ENCODE data around the gene SPEM2.

Gene SPEM2

GRCh38 chr17:7425316-7425715, at the start of gene SPEM2:
SPEM2 (plus strand) TSS chr17:7425616; CDS start chr17:7425689, 73 bp downstream.
- DNase-seq: no peak

GRCh38 chr17:7379134-7379533, 46.3 kb upstream of the SPEM2 start:
- no peak for DNase-seq

DNA sequence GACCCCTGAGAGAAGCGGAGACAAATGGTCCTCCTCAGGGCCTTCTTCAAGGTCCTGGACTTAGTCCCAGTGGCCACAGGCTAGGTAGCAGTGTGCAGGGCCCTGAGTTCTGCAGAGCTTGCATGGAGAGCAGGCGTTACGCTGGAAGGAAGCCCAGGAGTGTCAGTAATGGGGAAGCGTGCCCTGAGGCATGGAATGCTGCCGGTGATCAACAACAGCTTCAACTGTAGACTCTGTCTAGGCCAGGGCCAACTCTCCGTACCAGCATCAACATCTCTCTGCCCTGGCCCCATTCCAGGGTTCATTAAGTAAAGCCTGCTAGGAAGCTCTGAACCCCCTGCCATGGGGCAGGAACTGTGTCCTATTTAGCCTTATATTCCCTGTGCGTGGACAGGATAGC, 45.1 kb upstream of the SPEM2 start:
- no peak for DNase-seq

DNA sequence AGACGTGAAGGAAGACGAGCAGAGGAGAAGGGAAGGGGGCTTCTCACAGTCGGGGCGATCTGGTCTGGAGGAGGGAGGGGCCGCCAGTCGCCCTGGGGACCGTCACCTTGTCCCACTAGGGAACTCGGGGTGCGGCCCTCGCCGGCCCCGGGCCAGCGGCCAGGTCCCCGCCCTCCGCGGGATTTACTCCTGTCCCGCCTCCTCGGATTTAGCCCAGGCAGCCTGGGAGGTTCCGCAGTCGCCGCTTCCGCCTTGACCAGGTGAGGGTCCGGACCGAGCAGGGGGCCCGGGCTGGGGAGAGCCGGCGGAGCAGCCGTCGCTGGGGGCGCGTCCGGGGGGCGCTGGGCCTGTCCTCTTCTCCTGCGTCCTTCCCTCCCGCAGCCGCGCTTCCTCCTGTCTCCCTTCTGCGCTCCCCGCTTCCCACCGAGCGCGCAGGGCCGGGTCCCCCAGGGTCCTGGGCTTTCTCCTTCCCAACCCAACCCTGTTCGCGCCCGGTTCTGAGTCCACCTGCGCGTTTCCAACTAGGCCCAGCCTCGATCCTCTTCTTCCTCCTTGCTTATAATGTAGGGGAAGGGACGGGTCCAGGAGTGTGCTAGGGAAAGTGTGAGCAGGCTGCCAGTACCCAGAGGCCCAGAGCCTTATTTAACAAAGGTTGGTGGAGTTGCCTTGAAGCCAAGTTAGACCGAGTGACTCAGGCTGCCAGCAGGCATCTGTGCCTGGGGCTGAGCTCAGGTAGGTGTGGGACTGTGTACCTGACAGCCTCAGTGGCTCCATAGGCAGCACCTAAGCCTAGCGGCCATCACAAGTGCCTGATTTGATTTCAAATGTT, 44.3 kb upstream of the SPEM2 start, which contains the start of gene TNK1:
TNK1 (plus strand) TSS at position 235 of the 829 bp plus-strand sequence. CDS start 1,838 bp downstream, outside the sequence.
- no peak for DNase-seq

DNA sequence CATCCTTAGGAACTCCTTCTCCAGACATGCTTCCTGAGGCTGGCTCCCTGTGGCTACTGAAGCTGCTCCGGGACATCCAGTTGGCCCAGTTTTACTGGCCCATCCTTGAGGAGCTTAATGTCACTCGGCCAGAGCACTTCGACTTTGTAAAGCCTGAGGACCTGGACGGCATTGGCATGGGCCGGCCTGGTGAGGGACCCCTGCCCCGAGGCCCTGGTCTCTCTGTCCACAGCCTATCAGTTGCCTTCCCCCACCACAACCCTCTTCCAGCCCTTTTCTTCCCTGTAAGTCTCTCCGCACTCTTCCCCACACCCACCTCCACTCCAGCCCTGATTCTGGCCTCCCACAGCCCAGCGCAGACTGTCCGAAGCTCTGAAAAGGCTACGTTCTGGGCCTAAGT, 42.5 kb upstream of the SPEM2 start:
- no peak for DNase-seq

DNA sequence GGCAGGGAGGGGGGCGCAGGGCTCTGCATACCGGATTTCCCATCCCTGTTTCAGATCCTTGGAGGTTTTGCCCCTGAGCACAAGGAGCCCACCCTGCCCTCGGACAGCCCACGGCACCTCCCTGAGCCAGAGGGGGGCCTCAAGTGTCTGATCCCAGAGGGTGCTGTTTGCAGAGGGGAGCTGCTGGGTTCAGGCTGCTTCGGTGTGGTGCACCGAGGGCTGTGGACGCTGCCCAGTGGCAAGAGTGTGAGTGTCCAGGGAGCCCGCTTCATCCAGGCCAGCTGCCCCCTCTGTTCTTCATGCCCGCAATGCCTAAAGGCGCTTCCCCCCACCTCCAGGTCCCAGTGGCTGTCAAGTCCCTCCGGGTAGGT, 42.1 kb upstream of the SPEM2 start:
- DNase-seq: no peak

GRCh38 chr17:7383742-7384488, 41.5 kb upstream of the SPEM2 start:
- peak; percentile 17 to 21 for DNase-seq

DNA sequence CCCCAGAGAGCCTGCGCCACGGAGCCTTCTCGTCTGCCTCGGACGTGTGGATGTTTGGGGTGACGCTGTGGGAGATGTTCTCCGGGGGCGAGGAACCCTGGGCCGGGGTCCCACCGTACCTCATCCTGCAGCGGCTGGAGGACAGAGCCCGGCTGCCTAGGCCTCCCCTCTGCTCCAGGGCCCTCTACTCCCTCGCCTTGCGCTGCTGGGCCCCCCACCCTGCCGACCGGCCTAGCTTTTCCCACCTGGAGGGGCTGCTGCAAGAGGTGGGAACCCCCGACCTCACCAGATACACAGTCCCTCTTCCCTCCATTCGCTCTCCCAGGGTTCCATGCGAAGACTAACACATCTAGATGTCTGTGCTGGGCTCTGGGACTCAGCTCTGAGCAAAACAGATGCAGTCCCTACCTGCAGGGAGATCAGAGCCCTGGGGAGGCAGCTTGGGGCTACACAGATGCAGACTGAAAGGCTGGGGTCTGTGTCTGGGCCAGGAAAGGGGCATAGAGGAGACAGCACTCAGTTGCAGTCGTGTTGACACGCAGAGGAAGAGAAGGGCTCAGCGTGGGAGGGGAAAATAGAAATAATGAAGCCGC, 40.8 kb upstream of the SPEM2 start:
- no peak for DNase-seq

DNA sequence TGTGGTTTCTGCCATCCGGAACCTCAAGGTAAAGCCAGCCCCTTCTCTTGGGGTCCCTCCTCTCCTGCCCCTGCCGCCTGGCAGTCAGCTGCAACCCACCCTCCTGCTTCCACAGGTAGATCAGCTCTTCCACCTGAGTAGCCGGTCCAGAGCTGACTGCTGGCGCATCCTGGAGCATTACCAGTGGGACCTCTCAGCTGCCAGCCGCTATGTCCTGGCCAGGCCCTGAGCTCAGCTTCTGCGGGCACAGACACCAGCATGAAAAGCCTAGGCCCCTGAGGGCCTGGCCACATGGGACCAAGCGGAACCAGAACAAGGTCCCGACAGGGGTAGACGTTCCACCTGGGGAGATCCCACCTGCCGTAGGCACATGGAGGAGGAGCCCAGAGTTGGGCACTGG, 36.6 kb upstream of the SPEM2 start:
- no peak for DNase-seq

GRCh38 chr17:7389924-7390910, 35.2 kb upstream of the SPEM2 start:
- DNase-seq: no peak

DNA sequence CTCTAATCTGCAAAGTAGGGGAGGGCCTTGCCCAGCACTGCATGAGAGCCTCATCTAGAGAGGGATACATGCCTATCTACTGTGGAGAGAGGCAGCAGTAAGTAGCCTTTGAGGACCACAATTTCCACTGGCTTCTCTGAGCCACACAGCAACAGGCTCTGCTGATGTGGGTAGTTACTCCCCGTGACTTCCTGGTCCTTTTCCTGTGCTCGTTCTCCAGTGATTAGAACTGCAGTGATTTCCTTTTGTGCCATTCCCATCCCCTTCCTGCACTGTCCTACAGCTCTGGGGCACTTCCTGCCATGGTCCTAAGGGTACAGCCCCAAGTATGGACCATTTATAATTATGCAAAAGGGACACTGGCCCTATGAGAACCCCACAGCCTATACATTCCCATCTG, 34.1 kb upstream of the SPEM2 start:
- DNase-seq: no peak

- DNase-seq: no peak
Measured at GRCh38 chr17:7392696-7393612, 32.5 kb upstream of the SPEM2 start.

GRCh38 chr17:7393613-7394451, 31.6 kb upstream of the SPEM2 start:
- DNase-seq: peak in 1 of 2 experiments; percentile 40

DNA sequence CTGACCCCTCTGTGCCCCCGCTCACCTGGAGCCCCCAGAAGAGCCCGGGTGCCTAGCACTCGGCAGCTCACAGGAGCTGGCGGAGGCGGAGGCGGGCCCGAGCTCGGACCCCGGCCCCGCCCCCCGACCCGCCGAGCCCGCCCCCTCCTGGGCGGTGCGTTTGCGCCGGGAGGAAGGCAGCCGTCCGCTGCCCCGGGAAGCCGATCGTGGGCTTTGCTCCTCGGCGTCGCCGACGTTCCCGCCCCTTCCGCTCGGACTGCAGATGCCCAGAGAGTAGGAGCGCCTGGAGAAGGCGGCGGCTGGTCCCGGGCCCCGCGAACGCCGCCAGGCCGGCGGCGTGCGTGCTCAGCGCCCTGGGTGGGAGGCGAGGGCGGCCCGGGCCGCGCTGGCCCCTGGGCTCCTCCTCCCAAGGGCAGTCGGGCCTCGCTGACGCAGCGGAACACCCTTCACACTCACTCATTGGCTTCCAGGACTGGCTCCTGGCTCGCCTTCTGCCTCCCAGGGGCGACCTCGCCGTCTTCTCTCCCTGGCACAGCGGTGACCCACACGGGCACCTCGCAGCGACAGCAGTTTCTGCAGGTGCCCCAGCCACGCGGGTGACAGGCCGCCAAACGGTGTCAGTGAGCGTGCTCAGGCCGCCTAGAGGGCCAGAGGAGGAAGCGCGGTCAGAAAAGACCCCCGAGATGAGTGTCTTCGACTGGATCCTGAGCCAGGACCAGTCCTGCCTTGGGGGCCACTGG, 30.8 kb upstream of the SPEM2 start, which contains the start of gene PLSCR3:
PLSCR3 (minus strand) TSS at position 74 of the 740 bp plus-strand sequence. CDS start 415 bp downstream, outside the sequence.
- DNase-seq: peak in 1 of 2 experiments; percentile 40

DNA sequence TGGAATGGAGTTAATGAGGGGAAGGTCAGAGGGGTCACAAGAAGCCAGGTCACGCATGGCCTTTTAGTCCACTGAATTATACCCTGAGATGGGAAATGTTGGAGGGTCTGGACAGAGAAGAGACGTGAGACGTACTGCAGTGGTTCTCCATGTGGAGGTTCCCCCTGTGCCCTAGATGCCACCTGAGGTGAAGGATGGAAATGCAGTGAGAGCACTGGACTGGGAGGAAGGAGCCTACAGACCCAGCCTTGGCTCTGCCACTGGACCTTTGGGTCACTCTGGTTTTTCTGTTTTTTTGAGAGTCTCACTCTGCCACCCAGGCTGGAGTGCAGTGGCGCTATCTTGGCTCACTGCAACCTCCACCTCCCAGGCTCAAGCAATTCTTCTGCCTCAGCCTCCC, 29.3 kb upstream of the SPEM2 start:
- DNase-seq: no peak

- DNase-seq: no peak
Measured at GRCh38 chr17:7398612-7399011, 26.8 kb upstream of the SPEM2 start.

DNA sequence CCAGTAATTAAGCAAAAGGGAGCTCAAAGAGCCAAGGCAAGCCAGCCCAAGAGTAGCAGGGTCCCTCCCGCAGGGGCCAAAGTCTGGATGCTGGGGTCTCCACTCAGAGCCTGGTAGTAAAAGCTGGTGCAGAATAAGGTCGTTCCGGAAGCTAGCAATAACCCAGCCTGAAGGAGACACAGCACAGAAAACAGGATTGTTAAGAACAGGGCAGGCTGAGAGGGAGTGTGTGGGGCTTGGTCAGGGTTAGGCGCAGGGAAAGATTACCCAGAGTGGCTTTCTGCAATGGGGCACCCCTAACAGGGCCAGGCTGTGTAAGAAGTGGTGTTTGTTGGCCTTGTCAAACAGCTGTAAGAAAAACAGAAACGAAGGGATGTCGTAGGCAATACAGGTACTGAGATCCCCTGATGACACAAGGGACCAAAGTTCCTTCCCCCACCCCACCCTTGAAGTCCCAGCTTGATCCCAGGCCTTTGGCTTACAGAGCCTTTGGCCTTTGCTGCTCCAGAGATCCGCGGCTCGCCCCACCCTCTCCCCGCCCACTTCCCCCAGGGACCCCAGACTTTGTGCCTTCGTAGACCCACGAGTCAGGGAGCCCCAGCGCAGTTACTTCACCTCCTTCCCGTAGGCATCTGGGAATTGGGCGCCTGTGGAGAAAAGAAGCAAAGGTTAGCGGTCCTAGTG, 22.2 kb upstream of the SPEM2 start:
- DNase-seq: no peak

DNA sequence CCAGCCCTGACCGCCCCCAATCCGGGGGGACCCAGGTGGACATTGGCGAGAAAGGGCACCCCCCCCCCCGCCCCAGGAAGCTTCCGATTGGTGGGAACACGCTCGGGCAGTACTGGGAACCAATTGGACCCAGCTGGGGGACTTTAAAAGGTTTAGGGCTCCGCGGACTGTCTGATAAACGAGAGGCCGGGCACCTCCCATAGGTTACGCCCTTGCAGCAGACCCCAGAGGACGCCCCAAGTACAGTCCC, 21.8 kb upstream of the SPEM2 start:
- no peak for DNase-seq
